GM12872 (cell line): ENCODE data around the gene POFUT1.

Experiments used
- CTCF ChIP-seq: IDR thresholded peaks from 3 replicates; pipeline ENCODE4 v1.5.1; 2011; ENCODE audit warnings: low read depth, mild to moderate bottlenecking, low read length, moderate library complexity; ENCODE audit not compliant: insufficient read depth

Gene POFUT1

GRCh38 chr20:32183947-32184635, 23.6 kb upstream of the POFUT1 start:
- no peak for TF ChIP-seq CTCF

DNA sequence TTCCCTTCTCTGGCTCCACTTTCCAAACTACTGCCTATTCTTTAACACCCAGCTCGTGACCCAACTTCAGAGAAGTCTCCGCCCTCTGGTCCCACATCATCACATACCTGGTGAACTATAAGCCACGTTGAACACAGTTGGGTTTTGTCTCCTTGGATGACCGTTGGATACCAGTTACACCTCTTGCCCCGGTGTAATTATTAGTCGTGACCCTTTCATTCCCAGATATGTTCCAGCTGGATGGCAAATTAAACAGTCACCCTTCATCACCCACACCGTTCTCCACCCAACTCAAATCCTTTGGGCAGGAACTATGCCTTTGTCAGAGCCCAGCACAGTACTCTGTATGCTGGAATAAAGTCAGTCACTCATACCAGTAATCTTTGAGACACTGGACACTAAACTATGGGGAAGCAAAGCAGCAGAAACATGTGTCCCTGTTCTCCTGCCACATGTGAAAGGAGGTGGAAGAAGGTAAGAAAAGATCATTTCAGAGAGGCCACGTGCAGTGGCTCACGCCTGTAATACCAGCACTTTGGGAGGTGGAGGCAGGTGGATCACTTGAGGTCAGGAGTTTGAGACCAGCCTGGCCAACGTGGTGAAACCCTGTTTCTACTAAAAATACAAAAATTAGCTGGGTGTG, 22.6 kb upstream of the POFUT1 start:
- TF ChIP-seq CTCF, result no peak

DNA sequence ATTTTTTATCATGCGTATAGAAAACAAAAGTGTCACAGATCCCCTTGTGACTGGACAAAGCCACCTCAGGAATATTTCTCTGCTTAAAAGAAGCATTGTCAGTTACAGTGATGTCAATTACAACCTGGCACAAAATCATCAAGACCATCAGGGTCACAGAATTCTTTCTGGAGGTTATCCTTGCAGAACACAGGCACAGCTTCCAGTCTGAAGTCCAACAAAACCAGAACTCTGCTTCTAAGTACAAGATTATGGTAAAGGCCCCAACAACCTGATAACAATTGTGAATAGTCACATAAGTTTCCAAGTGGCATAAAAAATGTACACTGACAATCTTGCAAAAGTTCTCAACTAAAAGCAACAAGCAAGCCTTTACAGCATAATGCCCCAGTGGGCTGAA, 21.2 kb upstream of the POFUT1 start:
- no peak for TF ChIP-seq CTCF

GRCh38 chr20:32188376-32189122, 19.1 kb upstream of the POFUT1 start:
- no peak for TF ChIP-seq CTCF

- no peak for TF ChIP-seq CTCF
Measured at GRCh38 chr20:32189123-32189410, 18.6 kb upstream of the POFUT1 start.

DNA sequence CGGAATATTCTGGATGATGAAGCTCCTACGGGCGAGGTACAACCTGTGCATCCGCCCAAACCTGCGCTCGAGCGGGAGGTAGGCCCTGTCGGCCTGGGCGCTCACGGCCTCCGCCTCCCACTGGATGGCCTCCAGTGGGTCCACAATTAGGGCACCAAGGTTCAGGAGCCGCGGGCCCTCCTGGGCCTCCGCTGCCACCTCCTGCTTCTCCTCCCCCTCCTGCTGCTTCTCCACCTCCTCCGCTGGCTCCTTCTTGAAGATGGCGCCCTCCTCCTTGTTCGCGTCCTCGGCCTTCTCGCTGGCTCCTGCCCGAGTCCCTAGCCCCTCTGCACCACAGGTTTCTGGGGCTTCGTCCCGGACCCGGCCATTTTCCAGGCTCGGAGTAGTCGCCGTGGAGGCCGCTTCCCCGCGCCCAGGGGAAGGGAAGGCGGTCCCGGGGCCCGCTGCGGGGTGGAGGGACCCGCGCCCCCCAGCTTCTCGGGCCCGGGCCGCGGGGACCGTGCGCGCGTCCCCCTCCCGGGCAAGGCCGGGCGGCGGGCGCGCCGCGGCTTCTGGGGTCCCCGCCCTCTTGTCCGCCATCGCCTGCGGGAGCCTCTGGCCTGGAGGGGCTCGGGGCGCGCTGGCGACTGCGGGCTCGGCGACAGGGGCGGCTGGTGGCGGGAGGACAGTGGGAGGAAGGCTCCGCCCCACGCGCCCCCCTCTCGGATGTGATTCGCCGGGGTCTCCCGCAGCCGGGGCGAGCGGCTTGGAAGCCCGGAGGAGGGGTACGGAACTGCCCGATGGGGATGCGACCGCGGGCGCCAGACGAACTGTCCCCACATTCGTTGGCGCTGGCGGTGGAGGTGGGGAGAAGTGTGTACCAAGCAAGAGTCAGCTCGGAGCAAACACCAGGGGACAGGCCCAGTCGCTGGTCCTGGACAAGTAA, 17.7 kb upstream of the POFUT1 start:
- no peak for TF ChIP-seq CTCF
